HG02571 (cell line): Measurements from ENCODE around the gene REXO4.
"Not testable (repeated sequence)": the region's sequence is repeated elsewhere in the genome, so short reads cannot be mapped to it uniquely, and the experiment has no call there.

ENCODE experiments used
- ATAC-seq: cut with Tn5 transposase; IDR thresholded peaks from one replicate; pipeline ENCODE4 v1.9.1; 2021; ENCODE audit warnings: mild to moderate bottlenecking, moderate library complexity; ENCODE audit not compliant: unreplicated experiment

REXO4 gene

DNA sequence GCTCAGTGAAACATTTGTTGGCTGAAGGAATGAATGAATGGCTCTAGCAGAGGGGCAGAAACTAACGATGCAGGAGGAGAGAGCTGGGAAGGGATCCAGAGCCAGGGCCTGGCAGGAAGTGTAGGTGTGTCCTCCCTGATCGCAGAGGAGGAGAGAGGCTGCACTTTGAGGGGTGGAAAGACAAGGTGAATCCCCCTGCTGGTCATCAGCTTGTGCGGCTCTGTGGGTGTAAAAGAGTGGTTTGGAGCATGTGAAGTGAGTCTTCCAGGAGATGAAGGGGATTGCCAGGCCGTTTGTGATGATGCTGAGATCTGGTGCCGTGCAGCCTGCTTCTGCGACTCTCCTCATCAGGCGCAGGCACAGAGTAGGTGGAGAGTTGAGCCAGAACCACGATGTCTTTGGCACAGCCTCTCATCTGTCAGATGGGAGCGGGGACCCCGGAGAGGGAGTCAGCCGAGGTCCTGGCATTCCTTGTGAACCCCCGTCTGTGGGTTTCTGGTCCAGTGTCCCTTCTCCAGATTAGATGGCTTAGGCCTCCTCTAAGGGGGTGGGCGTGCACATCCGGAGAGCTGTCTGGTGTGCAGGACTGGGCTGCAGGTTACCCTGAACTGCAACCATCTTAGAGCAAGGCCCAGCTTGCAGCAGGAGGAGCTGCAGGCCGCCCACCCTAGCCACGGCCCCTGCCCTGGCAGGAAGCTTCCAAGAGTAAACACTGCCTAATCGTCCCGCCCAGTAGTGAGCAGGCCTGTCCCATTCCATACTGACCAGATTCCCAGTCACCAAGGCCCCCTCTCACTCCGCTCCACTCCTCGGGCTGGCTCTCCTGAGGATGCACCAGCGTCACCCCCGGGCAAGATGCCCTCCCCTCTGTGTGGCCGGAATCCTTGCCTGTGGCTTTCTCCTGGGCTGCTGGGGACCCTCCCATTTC lies 4.1 kb upstream of the REXO4 start, which contains the start of gene ADAMTS13:
Gene ADAMTS13 (plus strand): TSS at position 753 of the 928 bp plus-strand sequence. CDS start 77 bp downstream, at position 830.
- ATAC-seq: no peak

DNA sequence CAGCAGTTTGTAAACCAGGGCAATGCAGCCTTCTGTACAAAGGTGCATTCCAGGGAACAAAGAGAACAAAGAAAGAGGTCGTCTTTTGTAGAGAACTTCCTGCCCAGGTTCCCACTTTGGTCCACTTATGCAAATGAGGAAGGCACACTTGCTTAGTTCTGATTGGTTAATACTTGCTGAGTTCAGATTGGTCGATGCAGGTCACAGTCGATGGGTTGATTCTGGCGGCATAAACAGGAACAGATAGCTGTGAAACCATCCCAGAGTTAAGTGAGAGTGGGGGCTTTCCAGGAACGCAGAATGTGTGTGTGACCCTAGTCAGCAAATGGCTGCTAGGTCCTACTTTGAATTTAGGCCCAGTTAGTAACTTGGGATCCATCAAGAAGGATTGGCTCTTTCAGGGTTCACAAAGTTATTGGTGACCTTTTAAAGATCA lies 2.6 kb upstream of the REXO4 start:
- ATAC-seq: no peak

DNA sequence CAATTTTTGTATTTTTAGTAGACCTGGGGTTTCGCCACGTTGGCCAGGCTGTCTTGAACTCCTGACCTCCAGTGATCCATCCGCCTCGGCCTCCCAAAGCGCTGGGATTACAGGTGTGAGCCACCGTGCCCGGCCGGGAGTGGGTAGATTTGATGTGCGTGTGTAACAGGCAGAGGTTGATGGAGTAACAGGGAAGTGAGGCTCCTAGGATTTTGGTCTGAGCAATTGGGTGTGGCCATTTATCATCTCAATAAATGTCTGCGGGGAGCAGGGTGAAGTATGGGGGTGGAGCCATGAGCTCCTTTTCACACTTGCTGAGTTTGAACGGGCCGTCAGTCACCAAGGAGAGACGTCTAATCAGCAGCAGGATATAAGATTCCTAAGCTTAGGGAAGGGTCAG lies 1.2 kb upstream of the REXO4 start:
- ATAC-seq: no peak

DNA sequence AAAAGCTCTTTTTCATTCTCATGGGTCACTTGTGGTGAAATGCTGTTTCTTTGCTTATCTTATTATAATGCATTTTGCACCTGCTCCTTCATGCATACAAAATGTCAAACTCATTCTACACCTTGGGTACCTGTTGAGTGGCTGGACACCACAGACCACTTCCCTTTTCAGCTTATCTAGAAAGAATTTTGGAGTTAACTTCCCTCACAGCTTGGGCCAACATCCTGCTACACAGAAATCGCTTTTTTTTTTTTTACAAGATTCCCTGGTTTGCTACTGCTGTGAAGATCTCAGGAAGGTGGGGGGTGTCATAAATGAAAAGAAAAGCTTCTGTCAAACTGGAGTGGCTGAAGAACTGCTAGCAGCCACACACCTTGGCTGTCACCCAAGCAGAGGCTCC lies 2.6 kb downstream of the REXO4 start:
- no peak for ATAC-seq

DNA sequence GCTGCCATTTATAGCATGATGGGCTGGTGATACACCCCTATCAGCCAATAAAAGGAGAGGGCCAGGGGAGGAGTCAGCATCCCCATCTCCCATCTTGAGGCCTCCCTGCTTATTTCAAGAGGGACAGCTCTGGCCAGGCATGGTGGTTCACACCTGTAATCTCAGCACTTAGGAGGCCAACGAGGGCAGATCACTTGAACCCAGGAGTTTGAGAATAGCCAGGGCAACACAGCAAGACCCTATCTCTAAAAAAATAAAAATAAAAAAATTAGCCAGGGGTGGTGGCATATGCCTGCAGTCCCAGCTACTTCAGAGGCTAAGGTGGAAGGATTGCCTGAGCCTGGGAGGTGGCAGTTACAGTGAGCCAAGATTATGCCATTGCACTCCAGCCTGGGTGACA lies 9.8 kb downstream of the REXO4 start:
- ATAC-seq: no peak

DNA sequence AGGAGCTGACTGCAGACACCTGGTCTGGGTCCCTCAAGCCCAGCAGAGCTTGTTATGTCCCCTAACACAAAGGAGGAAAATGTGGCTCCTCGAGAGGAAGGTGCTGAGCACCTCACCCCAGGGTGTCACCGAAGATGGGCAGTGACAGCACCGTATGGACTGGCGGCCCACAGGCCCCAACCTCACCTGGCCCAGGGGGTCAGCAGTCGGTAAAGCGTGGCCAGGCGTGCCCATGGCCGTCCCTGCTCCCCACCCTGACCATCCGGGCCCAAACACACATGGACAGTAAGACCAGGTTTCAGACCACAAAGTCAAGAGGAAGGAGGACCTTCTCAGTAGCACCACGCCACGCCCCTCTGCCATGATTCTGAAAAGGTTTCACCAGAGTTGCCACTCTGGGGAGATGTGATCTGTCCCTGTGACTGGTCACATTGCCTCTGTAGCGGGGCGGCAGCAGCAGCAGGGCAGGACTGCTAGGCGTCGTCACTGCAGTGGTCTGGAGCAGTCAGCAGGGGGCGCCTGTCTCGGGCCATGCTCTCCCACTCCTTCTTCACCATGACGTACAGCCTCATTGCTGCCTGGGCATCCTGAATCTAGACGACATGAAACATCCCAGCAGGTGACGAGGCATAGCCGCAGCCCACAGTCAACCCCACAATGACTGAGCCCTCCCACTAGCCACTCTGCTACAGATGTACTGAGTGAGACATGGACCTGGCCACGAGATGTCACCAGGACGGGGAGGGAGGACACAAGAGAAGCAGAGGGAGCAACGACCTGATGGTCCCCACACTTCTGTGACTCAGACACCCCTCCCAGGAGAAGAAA lies 11.1 kb downstream of the REXO4 start:
- ATAC-seq: no peak

DNA sequence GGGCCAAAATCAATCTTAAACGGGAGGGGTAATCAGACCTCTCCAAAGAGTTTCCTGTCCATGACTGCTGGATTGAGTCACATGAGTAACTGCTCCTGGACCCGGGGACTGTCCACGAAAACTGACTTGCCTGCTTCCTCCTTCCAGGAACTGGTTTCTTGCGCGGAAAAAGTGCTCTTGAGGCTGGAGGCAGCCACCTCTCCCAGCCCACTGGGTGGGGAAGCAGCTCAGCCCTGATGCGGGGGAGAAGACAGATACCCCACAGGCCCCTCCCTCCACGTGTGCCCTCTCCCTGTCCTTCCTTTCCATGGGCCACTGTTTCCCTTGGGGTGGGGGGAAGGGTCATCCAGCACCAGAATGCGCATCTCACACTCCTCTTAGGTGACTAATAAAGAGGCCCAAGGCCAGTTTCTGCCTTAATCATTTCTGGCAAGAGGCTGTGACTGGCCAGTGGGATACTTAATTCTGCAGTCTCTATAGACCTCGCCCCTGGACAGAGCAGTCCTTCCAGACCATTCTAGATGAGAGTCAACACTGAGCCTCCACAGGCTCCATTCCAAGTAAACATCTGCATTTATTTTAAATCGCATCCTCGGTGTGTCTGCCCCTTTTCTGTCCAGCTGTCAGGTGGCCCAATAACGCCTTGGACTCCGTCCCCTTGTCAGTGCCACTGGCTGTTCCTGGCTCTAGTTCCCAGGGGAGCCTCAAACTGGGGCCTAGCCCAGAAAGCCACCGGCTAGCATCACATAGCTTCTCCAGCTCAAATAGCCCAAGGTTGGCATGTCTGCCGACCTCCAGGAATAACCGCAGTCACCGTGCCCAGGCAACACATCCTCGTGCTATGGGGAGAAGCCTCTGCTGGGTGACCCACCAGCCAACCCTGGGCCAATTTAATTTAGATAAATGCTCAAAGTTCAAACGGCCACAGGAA lies 12.0 kb downstream of the REXO4 start:
- ATAC-seq: no peak

DNA sequence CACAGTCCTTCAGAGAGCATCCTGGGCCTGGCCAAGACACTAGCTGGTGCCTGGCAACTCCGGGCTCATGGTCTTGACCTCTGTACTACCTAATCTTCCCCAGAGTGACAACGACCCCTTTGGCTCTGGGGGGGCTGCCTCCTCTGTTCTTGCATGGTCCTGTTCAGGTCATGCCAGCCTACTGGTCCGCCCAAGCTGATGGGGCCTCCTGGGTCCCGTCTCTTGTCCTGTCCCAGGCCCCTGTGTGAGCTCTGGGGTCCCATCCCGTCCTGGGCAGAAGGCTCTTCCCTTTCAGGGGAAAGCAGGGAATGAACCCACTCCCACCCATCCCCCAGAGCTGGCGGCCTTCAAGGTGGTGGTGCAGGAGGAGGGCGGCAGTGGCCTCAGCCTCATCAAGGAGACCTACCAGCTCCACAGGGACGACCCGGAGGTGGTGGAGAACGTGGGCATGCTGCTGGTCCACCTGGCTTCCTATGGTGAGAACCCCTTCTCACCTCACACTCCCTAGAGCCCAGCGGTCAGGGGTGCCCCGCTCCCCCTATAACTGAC lies 13.3 kb downstream of the REXO4 start:
- no peak for ATAC-seq

DNA sequence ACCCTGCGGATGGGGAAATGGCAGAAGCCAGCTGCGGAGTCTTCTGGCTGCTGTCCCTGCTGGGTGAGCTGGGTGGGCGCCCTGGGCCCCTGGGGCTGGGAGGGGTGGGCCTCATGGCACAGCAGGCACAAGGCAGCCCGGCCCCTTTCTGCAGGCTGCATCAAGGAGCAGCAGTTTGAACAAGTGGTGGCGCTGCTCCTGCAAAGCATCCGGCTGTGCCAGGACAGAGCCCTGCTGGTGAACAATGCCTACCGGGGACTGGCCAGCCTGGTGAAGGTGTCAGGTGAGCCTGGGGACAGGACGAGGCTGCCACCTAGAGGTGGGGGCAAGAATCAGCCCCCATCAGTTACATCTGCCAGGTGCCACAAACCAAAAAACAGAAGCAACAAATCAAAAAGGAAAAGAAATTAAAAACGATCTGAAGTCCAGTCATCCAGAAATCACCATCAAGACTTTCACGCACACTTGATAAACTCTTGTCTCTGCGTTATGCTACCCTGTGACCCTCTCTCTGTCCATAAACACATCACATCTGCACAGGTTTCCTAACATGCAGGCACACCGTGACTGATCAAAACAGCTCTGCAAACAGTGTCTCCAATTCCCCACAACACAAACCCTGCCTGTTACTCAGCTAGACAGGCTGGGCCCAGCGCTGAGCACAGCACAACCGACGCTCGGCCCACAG lies 13.9 kb downstream of the REXO4 start:
- ATAC-seq: no peak

DNA sequence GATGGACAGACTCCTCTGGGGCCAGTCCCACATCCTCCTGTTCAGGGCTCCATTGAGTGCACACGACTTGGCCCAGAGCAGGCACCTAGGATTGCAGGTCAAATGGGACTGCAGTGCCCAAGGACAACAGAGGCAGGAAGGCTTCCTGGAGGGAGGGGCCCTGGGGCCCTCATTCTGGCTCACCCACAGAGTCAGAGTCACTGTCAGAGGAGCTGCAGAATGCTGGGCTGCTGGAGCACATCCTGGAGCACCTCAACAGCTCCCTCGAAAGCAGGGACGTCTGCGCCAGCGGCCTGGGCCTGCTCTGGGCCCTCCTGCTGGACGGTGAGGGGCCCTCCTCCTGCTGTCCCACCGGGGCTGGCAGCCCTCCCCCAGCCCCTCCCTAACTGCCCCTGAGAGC lies 15.1 kb downstream of the REXO4 start:
- no peak for ATAC-seq

DNA sequence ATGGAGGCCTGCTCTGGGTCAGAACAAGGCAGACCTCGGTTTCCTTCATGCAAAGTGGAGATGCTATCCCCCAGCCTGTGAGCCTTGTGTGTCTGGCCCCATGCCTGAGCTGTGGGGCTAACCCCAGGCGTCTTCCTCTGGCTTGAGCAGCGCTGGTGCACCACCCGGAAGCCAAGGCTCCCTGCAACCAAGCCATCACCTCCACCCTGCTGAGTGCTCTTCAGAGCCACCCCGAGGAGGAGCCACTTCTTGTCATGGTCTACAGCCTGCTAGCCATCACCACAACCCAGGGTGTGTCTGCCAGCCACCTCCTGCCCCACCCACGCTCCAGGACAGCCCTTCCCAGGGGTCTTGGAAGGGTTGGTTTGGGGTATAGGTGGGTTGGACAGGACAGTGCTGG lies 16.2 kb downstream of the REXO4 start:
- no peak for ATAC-seq

DNA sequence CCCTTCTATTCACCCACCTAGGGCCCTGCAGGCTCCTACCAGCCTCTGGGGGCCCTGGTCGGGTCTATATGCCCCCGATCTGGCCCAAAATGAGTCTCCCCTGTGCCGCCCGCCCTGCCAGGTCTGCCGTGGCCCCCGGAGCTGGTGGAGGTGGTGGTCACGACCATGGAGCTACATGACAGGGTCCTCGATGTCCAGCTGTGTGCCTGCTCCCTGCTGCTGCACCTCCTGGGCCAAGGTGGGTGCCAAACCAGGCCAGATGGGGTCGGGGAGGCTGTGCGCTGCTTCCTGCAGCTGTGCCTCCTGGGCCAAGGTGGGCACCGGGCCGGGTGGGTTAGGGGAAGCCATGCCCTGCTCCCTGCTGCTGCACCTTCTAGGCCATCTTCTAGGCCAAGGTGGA lies 17.5 kb downstream of the REXO4 start:
- no peak for ATAC-seq

DNA sequence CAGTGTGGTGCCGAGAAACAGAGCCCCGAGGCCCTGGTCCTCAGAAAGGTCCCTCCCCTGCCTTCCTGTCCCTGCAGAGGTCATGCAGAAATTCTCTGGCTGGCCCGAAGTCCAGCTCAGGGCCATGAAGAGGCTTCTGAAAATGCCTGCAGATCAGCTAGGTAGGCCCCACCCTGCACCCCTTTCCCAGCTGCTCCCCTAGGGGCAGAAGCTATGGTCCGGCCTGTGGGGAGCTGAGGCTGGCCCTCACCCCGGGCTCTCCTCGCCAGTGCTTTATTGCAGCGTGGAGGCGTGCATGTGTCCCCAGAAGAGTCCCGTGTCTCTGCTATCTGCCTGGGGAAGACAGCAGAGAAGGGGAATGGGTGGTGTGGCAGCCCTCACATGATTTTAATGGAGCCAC lies 19.9 kb downstream of the REXO4 start:
- ATAC-seq: no peak

DNA sequence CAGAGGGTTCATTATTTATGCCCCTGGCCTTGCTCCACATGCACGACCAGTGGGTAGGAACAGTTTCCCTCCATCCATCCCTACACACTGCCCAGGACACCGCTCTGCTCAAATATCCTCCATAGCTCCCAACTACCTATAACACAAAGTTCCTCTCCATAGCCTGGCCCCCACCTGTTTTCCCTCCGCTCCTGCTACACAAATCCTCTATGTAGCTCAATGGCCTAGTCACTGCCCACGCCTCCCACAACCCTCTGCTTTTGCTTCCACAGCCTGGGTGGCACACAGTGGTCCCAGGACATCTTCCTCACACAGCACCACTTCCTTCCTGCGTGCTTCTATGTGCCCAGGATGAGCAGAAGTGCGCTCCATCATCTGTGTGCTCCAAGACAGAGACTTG lies 20.4 kb downstream of the REXO4 start:
- no peak for ATAC-seq

DNA sequence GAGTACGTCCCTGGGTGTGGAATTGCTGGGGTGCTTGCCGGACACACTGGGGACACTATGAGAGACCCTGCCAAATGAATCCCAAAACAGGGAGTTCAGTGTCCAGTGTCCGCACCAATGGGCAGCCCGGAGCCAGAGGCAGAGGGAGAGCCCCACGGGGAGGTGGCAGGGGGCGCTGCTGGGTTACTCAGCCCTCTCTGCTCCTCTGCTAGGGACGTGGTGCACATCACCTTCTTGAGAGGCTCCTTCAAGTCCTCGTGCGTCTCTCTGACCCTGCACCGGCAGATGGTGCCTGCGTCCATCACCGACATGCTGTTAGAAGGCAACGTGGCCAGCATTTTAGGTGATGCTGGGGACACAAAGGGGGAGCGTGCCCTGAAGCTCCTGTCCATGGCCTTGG lies 20.9 kb downstream of the REXO4 start:
- ATAC-seq: no peak

DNA sequence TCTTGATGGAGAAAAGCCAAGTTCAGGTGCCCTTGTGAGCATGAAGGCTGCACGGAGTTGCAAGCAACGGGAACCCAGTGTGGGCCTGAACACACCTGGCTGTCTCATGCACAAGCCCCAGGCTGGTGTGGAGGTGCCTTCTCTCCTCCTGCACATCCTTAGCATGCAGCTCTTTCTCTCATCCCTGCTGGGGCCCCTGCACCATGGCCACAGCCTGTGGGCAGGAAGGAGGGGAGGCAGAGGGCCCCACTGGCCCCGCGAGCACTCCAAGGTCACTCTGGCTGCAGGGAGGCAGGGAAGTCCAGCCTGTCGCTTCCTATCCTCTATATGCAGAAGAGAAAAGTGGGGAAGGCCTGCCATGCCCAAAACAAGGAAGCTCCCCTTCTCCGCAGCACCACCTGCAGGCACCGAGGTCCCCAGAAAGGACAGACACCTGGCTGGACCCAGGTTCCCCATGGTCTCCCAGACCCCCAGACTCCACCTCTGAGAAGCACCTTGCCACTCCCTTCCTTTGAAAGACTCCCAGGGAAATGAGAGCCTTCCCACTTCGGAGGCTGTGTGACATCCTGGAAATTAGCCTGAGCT lies 23.0 kb downstream of the REXO4 start:
- ATAC-seq: no peak

DNA sequence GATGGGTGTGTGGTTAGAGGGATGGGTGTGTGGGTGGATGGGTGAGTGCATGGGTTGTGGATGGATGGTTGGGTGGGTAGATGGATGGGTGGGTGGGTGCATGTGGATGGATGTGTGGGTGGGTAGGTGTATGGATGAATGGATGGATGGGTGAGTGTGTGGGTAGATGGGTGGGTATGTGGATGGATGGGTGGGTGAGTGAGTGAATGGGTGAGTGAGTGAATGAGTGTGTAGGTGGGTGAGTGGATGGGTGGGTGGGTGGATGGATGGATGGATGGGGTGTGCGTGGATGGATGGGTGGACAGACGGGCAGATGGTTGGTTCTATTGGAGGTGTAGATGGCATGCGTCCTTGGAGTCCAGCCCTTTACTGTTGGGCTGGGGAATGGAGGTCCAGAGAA lies 24.4 kb downstream of the REXO4 start:
- no peak for ATAC-seq

DNA sequence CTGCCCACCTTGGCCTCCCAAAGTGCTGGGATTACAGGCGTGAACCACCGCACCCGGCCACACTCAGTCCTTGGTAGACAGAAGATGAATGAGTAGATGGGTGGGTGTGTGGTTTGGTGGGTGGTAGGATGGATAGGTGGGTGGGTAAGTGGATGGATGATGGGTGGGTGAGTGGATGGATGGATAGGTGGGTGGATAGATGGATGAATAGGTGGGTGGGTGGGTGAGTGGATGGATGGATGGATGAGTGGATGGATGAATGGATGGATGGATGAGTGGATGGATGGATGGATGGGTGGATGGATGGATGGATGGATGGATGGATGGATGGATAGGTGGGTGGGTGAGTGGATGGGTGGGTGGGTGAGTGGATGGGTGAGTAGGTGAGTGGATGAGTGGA lies 25.5 kb downstream of the REXO4 start:
- not testable (repeated sequence) for ATAC-seq

DNA sequence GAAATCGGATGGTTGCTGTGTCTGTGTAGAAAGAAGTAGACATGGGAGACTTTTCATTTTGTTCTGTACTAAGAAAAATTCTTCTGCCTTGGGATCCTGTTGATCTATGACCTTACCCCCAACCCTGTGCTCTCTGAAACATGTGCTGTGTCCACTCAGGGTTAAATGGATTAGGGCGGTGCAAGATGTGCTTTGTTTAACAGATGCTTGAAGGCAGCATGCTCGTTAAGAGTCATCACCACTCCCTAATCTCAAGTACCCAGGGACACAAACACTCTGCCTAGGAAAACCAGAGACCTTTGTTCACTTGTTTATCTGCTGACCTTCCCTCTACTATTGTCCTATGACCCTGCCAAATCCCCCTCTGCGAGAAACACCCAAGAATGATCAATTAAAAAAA lies 26.4 kb downstream of the REXO4 start:
- not testable (repeated sequence) for ATAC-seq

DNA sequence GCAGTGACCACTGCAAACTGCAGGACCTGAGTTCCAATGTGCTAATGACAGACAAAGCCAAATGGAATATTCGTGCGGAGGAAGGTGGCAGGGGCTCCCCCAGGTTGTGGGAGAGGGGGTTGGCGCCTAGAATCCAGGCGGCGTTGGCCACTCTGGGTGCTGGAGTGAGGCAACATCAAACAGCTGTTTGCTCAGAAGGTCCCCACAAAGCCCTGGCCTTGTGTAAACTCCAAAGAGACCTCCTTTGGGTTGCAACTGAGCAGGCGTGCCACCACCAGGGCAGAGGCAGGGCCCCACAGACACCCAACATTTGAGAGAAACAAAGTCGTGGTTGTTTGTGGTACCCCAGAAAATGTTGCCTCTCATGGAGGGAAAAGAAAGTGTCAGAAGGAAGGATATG lies 27.1 kb downstream of the REXO4 start:
- ATAC-seq: no peak
